ENCODE data around the gene NEURL1B.

DNA sequence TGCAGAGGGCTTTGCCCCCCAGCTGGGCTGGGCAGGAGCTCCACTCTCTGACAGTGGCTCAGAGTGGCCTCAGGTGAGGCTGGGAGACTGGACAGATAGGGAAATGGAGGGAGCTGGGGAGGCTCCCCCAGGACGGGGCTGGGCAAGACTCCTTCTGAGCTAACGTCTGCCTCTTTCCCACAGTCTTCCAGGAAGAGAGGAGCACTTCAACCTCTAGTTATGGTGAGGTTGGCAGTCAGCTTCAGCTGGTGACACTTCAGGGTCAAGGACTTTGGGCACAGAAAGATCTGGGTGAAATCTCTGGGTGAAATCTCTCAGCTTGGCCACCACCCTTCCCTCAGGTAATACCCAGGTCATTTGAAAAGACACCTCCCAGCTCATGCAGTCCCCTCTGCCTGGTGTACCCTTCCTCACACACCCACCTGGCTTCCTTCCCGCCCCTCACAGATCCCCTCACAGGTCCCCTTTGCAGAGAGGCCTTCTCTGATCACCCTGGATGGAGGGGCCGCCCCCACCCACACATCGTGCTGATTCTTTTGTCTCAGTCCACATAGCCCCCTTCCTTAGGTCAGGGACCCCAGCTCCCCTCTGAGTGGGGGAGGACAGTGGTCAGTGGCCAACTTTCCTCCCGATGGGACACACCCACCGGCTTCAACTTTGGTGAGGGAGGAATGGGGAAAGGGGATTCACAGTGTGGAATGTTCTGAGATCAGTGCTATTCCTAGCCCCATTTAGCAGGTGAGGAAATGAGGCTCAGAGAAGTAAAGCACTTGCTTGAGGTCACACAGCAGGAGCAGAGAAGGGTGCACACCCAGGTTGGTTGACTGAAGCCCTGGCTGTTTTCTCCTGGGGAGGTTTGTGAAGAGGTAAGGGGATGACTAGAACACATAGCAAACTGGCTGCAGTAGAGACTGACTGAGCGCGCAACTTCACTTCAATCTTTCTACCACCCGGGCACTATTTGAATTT, 15.8 kb upstream of the NEURL1B start:
- TF ChIP-seq ZNF274 (IDR thresholded peaks at IDR 0.05; ENCODE audit: low read depth, low read length): no peak
- no peak for TF ChIP-seq YY1 (IDR thresholded peaks at IDR 0.05; ENCODE audit: insufficient read depth, insufficient read length)
- TF ChIP-seq SUZ12 (IDR thresholded peaks at IDR 0.05; ENCODE audit: extremely low read depth, insufficient read depth, insufficient read length): no peak
